H9 (cell line): ENCODE results near the gene ASPA. TPM values are rescaled to one million over a fixed set of nuclear protein-coding genes. Genes with fewer than 3 reads are reported as not detected.

Source experiments
- DNase-seq: peaks from one replicate; pipeline ENCODE4 v3.0.0-alpha.2; 2017
- H2AFZ ChIP-seq: one replicate; pipeline ENCODE4 v1.6.1; 2013; ENCODE audit warnings: mild to moderate bottlenecking, low read length, control low read depth, moderate library complexity
- H2AK5ac ChIP-seq: 2 replicates; pipeline ENCODE4 v1.6.1; 2013; ENCODE audit warnings: low read length, control low read depth, mixed read lengths; ENCODE audit not compliant: insufficient read length
- H2BK120ac ChIP-seq: one replicate; pipeline ENCODE4 v1.6.1; 2013; ENCODE audit warnings: low read depth, mild to moderate bottlenecking, low read length, control low read depth, inconsistent platforms; ENCODE audit not compliant: poor library complexity, severe bottlenecking
- H2BK12ac ChIP-seq: 2 replicates; pipeline ENCODE4 v1.6.1; 2013; ENCODE audit warnings: low read length, control low read depth, mixed read lengths, low read depth; ENCODE audit not compliant: insufficient read length
- H2BK15ac ChIP-seq: 2 replicates; pipeline ENCODE4 v1.6.1; 2013; ENCODE audit warnings: low read depth, low read length, control low read depth
- H2BK20ac ChIP-seq: one replicate; pipeline ENCODE4 v1.6.1; 2013; ENCODE audit warnings: low read depth, mild to moderate bottlenecking, low read length, control low read depth, inconsistent platforms; ENCODE audit not compliant: poor library complexity, severe bottlenecking
- H2BK5ac ChIP-seq: 2 replicates; pipeline ENCODE4 v1.6.1; 2013; ENCODE audit warnings: low read length, control low read depth, mixed read lengths; ENCODE audit not compliant: insufficient read length
- H3K14ac ChIP-seq: 2 replicates; pipeline ENCODE4 v1.6.1; 2013; ENCODE audit warnings: low read length, control low read depth; ENCODE audit not compliant: insufficient read depth
- H3K18ac ChIP-seq: 2 replicates; pipeline ENCODE4 v1.6.1; 2013; ENCODE audit warnings: low read depth, mild to moderate bottlenecking, mixed read lengths, low read length, control low read depth; ENCODE audit not compliant: insufficient read length
- H3K23ac ChIP-seq: 2 replicates; pipeline ENCODE4 v1.6.1; 2013; ENCODE audit warnings: low read length, control low read depth, mixed read lengths, low read depth; ENCODE audit not compliant: insufficient read length
- H3K23me2 ChIP-seq: 2 replicates; pipeline ENCODE4 v1.6.1; 2013; ENCODE audit warnings: low read depth, mild to moderate bottlenecking, mixed read lengths, low read length, control low read depth; ENCODE audit not compliant: insufficient read length, poor library complexity, severe bottlenecking
- H3K27ac ChIP-seq: 2 replicates; pipeline ENCODE4 v1.5.1; 2013; ENCODE audit warnings: low read length, control low read depth, mixed read lengths, low read depth; ENCODE audit not compliant: insufficient read length
- H3K27me3 ChIP-seq: 2 replicates; pipeline ENCODE4 v1.6.1; 2013; ENCODE audit warnings: low read length, control low read depth, inconsistent platforms; ENCODE audit not compliant: insufficient read depth
- H3K4ac ChIP-seq: 2 replicates; pipeline ENCODE4 v1.6.1; 2013; ENCODE audit warnings: low read depth, mild to moderate bottlenecking, control low read depth, inconsistent platforms, low read length, moderate library complexity
- H3K4me1 ChIP-seq: 2 replicates; pipeline ENCODE4 v1.6.1; 2013; ENCODE audit warnings: low read length, control low read depth, inconsistent platforms; ENCODE audit not compliant: insufficient read depth
- H3K4me2 ChIP-seq: 2 replicates; pipeline ENCODE4 v1.6.1; 2013; ENCODE audit warnings: low read length, control low read depth, mixed read lengths; ENCODE audit not compliant: insufficient read length, insufficient read depth
- H3K56ac ChIP-seq: 2 replicates; pipeline ENCODE4 v1.6.1; 2013; ENCODE audit warnings: low read depth, mild to moderate bottlenecking, mixed read lengths, low read length, control low read depth; ENCODE audit not compliant: insufficient read length
- H3K79me1 ChIP-seq: 2 replicates; pipeline ENCODE4 v1.6.1; 2013; ENCODE audit warnings: low read depth, mild to moderate bottlenecking, moderate library complexity, low read length, control low read depth, inconsistent platforms; ENCODE audit not compliant: insufficient read depth, poor library complexity, severe bottlenecking
- H3K79me2 ChIP-seq: 2 replicates; pipeline ENCODE4 v1.6.1; 2013; ENCODE audit warnings: low read length, control low read depth, inconsistent platforms; ENCODE audit not compliant: insufficient read depth
- H3K9ac ChIP-seq: 2 replicates; pipeline ENCODE4 v1.6.1; 2013; ENCODE audit warnings: low read length, control low read depth, mixed read lengths; ENCODE audit not compliant: insufficient read length; ENCODE audit errors: extremely low read depth
- H3K9me3 ChIP-seq: one replicate; pipeline ENCODE4 v1.6.1; 2013; ENCODE audit warnings: low read depth, low read length, inconsistent platforms; ENCODE audit not compliant: control insufficient read depth
- H3T11ph ChIP-seq: one replicate; pipeline ENCODE4 v1.6.1; 2013; ENCODE audit warnings: mild to moderate bottlenecking, low read length, control low read depth, inconsistent platforms
- H4K20me1 ChIP-seq: one replicate; pipeline ENCODE4 v1.6.1; 2013; ENCODE audit not compliant: control insufficient read depth, insufficient read length, insufficient read depth
- H4K5ac ChIP-seq: 2 replicates; pipeline ENCODE4 v1.6.1; 2013; ENCODE audit warnings: low read depth, mild to moderate bottlenecking, mixed read lengths, low read length, control low read depth; ENCODE audit not compliant: insufficient read length
- H4K8ac ChIP-seq: replicated peaks from 2 replicates; pipeline ENCODE4 v1.6.1; 2013; ENCODE audit warnings: low read length, control low read depth, mixed read lengths, low read depth; ENCODE audit not compliant: insufficient read length
- H4K91ac ChIP-seq: 2 replicates; pipeline ENCODE4 v1.6.1; 2013; ENCODE audit warnings: low read depth, mild to moderate bottlenecking, moderate library complexity, mixed read lengths, low read length, control low read depth; ENCODE audit not compliant: insufficient read length
- H3K27ac Mint-ChIP-seq, 3 experiments: 2 replicates in 2 of 3; 3 replicates in 1 of 3; pipeline ENCODE4 v1.8.0; 2020 to 2021; ENCODE audit warnings: mixed read lengths in 3 of 3, mild to moderate bottlenecking in 1 of 3, moderate library complexity in 1 of 3
- H3K27me3 Mint-ChIP-seq: 2 replicates; pipeline ENCODE4 v1.8.0; 2021; ENCODE audit warnings: low read depth, mild to moderate bottlenecking, moderate library complexity, mixed read lengths
- H3K36me3 Mint-ChIP-seq, 3 experiments: 2 replicates in 2 of 3; 3 replicates in 1 of 3; pipeline ENCODE4 v1.8.0; 2020 to 2021; ENCODE audit warnings: low read depth in 3 of 3, mixed read lengths in 3 of 3; ENCODE audit not compliant: insufficient read depth in 1 of 3
- H3K4me1 Mint-ChIP-seq, 2 experiments: 2 replicates each; pipeline ENCODE4 v1.8.0; 2020; ENCODE audit warnings: mixed read lengths in 2 of 2
- H3K4me3 Mint-ChIP-seq, 2 experiments: 2 replicates in 1 of 2; 3 replicates in 1 of 2; pipeline ENCODE4 v1.8.0; 2020 to 2021; ENCODE audit warnings: mild to moderate bottlenecking in 2 of 2, mixed read lengths in 2 of 2, moderate library complexity in 1 of 2
- H3K9me3 Mint-ChIP-seq, 2 experiments: 2 replicates in 1 of 2; 3 replicates in 1 of 2; pipeline ENCODE4 v1.8.0; 2020; ENCODE audit warnings: mild to moderate bottlenecking in 2 of 2, mixed read lengths in 2 of 2, moderate library complexity in 1 of 2
- CTCF ChIP-seq: fragments of 200-600 bp; sonication (generic); conservative IDR thresholded peaks from 3 replicates; pipeline ENCODE4 v1.8.0; 2021; ENCODE audit warnings: antibody characterized with exemption, mild to moderate bottlenecking
- WGBS: extraction: QIAGEN DNeasy Blood & Tissue Kit; methylation state at CpG from one replicate; pipeline ENCODE4 v1.1.7; 2013; ENCODE audit warnings: missing lambda C conversion rate, low lambda C conversion rate, mixed read lengths; ENCODE audit not compliant: insufficient read length; ENCODE audit errors: extremely low coverage; 5-methylcytosine and 5-hydroxymethylcytosine counted together
- total RNA-seq: library from RNA; stranded (reverse); gene quantifications from 2 replicates; pipeline ENCODE4 v1.2.1, GENCODE V29; 2021

ASPA gene
- total RNA-seq, 1 experiment from 2014 or later = not detected

- Histone ChIP-seq H4K5ac (no peak overlapping the region), H3K9ac (no peak overlapping the region), H3K4me2 (no peak overlapping the region), H2BK5ac (no peak overlapping the region), H3K23me2 (no peaks in the 10 kb centered on the region), H3K79me2 (no peaks in the 10 kb centered on the region), H4K20me1 (no peaks in the 10 kb centered on the region), H3K27me3 (no peaks in the 10 kb centered on the region), H3K9me3 (no peaks in the 10 kb centered on the region), H3K27ac (no peak overlapping the region), H3K14ac (no peak overlapping the region), H3K18ac (no peak overlapping the region), H2AFZ (no peak overlapping the region), H4K8ac (no peak overlapping the region), H3K23ac (no peak overlapping the region), H3K4me1 (no peaks in the 10 kb centered on the region), H2BK120ac (no peak overlapping the region), H2BK20ac (no peak overlapping the region), H2BK15ac (no peak overlapping the region), H4K91ac (no peak overlapping the region), H3K4ac (no peak overlapping the region), H2BK12ac (no peak overlapping the region), H3T11ph (no peak overlapping the region), H3K56ac (no peak overlapping the region), H3K79me1 (no peaks in the 10 kb centered on the region), H2AK5ac (no peak overlapping the region)
- DNase-seq = peak; percentile 25
- Mint-ChIP-seq H3K4me3 (no peak overlapping the region), H3K4me1 (peaks cover 0 to 8% of the 10 kb centered on the region in 2 experiments; a peak in 2 of 4 replicates), H3K9me3 (peaks cover 5 to 6% of the 10 kb centered on the region in 2 experiments; a peak in 3 of 5 replicates), H3K27me3 (peaks cover 2% of the 10 kb centered on the region; the same call in 1 of the 2 replicates), H3K36me3 (peaks cover 0 to 5% (median 0%) of the 10 kb centered on the region in 3 experiments; a peak in 2 of 7 replicates), H3K27ac (peak overlapping the region in 1 of 3 experiments; percentile 64; a peak in 2 of 7 replicates)
- TF ChIP-seq CTCF = no peak
- WGBS = no CpG with 5 or more reads among the region's 7 CpGs
Measured at GRCh38 chr17:3552916-3553315, 77.1 kb downstream of the ASPA start.

Other genes starting within 250 kb of the ASPA start
- not detected in 2 replicates for gene OR3A1, start 177.6 kb upstream of the ASPA start, total RNA-seq
- not detected in 2 replicates for gene OR3A2, start 89.7 kb upstream of the ASPA start, total RNA-seq
- not detected in 2 replicates for gene OR1E1, start 77.6 kb upstream of the ASPA start, total RNA-seq
- gene OR3A3, start 64.6 kb upstream of the ASPA start, total RNA-seq = not detected in 2 replicates
- not detected in 2 replicates for gene OR1E2, start 42.2 kb upstream of the ASPA start, total RNA-seq
- gene SPATA22, start 4.2 kb upstream of the ASPA start, total RNA-seq = not detected in 2 replicates
- 0.63 and 1.2 TPM in 2 replicates for gene TRPV3, start 81.8 kb downstream of the ASPA start, total RNA-seq
- 5.5 and 8.1 TPM in 2 replicates for gene TRPV1, start 133.4 kb downstream of the ASPA start, total RNA-seq
- gene SHPK, start 160.3 kb downstream of the ASPA start, total RNA-seq = 27.0 and 27.9 TPM in 2 replicates
- 12.4 and 12.8 TPM in 2 replicates for gene CTNS, start 160.8 kb downstream of the ASPA start, total RNA-seq
- 76.3 and 79.2 TPM in 2 replicates for gene TAX1BP3, start 192.6 kb downstream of the ASPA start, total RNA-seq
- 70.7 and 72.2 TPM in 2 replicates for gene EMC6, start 192.8 kb downstream of the ASPA start, total RNA-seq
- gene P2RX5, start 220.2 kb downstream of the ASPA start, total RNA-seq = 4.2 and 4.7 TPM in 2 replicates
- gene HASPIN, start 247.9 kb downstream of the ASPA start, total RNA-seq = 26.6 and 26.7 TPM in 2 replicates